Bronchial epithelial cell (primary cell): Measurements from ENCODE around the gene LEP. TPM values are rescaled to one million over a fixed set of nuclear protein-coding genes. Genes with fewer than 3 reads are reported as not detected.

Source experiments
- DNase-seq: peaks from one replicate; pipeline ENCODE4 v3.0.0-alpha.2; 2010; ENCODE audit warnings: low read depth
- FAIRE-seq: peaks from 2 replicates; lab custom pipeline; 2011; peaks lifted over from hg19 to GRCh38; lab: Jason Lieb, UNC
- H3K27me3 ChIP-seq: 2 replicates; pipeline ENCODE4 v1.5.1; 2011; ENCODE audit warnings: low read length; ENCODE audit not compliant: control insufficient read depth, insufficient read depth
- H3K36me3 ChIP-seq: 2 replicates; pipeline ENCODE4 v1.5.1; 2011; ENCODE audit warnings: low read length; ENCODE audit not compliant: control insufficient read depth, insufficient read depth
- H3K4me3 ChIP-seq: 2 replicates; pipeline ENCODE4 v1.5.1; 2011; ENCODE audit warnings: mild to moderate bottlenecking, low read depth, low read length, control low read depth
- total RNA-seq: library from RNA; depleted of rRNA; stranded (reverse); fragments of >200 nt; gene quantifications from 2 replicates; pipeline ENCODE4 v1.2.1, GENCODE V29; 2014
- TF ChIP-seq, protein P1 (sequence below): IDR thresholded peaks from 2 replicates; pipeline ENCODE4 v1.5.1; 2011; ENCODE audit warnings: mild to moderate bottlenecking, moderate library complexity, low read length, control low read depth, inconsistent platforms; ENCODE audit not compliant: insufficient read depth, severe bottlenecking

Gene LEP
- total RNA-seq, 1 donor from 2014 or later, result under 0.01 TPM

DNA sequence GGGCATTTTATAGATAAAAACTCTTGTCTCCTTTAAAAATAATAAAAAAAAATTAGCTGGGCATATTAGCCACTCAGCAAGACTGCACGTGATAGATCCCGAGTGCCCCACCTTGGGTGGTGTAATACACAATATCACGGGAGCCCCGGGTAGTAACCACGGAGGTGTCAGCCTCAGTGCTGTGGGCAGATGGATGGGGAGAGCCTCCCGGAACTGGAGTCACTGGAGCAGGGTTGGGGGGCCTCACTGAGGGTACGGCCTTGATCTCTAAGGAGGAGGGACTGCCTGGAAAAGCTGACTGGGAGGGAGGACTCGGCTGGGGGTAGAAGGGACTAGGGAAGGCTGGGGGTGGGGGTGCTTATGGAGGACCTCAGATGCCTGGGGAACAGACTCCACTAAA, 12.6 kb downstream of the LEP start:
- Histone ChIP-seq H3K27me3 (no peaks in the 10 kb centered on the region), H3K36me3 (no peaks in the 10 kb centered on the region), H3K4me3 (no peak overlapping the region)
- TF ChIP-seq, protein P1, sequence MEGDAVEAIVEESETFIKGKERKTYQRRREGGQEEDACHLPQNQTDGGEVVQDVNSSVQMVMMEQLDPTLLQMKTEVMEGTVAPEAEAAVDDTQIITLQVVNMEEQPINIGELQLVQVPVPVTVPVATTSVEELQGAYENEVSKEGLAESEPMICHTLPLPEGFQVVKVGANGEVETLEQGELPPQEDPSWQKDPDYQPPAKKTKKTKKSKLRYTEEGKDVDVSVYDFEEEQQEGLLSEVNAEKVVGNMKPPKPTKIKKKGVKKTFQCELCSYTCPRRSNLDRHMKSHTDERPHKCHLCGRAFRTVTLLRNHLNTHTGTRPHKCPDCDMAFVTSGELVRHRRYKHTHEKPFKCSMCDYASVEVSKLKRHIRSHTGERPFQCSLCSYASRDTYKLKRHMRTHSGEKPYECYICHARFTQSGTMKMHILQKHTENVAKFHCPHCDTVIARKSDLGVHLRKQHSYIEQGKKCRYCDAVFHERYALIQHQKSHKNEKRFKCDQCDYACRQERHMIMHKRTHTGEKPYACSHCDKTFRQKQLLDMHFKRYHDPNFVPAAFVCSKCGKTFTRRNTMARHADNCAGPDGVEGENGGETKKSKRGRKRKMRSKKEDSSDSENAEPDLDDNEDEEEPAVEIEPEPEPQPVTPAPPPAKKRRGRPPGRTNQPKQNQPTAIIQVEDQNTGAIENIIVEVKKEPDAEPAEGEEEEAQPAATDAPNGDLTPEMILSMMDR, result no peak
- DNase-seq (no peak), FAIRE-seq (no peak)

DNA sequence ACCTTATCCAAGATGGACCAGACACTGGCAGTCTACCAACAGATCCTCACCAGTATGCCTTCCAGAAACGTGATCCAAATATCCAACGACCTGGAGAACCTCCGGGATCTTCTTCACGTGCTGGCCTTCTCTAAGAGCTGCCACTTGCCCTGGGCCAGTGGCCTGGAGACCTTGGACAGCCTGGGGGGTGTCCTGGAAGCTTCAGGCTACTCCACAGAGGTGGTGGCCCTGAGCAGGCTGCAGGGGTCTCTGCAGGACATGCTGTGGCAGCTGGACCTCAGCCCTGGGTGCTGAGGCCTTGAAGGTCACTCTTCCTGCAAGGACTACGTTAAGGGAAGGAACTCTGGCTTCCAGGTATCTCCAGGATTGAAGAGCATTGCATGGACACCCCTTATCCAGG, 13.4 kb downstream of the LEP start:
- DNase-seq (no peak), FAIRE-seq (no peak)
- TF ChIP-seq, protein P1, result no peak

DNA sequence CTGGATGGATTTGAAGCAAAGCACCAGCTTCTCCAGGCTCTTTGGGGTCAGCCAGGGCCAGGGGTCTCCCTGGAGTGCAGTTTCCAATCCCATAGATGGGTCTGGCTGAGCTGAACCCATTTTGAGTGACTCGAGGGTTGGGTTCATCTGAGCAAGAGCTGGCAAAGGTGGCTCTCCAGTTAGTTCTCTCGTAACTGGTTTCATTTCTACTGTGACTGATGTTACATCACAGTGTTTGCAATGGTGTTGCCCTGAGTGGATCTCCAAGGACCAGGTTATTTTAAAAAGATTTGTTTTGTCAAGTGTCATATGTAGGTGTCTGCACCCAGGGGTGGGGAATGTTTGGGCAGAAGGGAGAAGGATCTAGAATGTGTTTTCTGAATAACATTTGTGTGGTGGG, 14.2 kb downstream of the LEP start:
- Histone ChIP-seq H3K4me3 (no peak overlapping the region), H3K36me3 (no peaks in the 10 kb centered on the region), H3K27me3 (no peaks in the 10 kb centered on the region)
- FAIRE-seq (no peak), DNase-seq (no peak)
- TF ChIP-seq, protein P1, result no peak

More for the DNA sequence above, 13.4 kb downstream of the LEP start:
- Histone ChIP-seq H3K27me3 (no peaks in the 10 kb centered on the region), H3K36me3 (no peaks in the 10 kb centered on the region), H3K4me3 (no peak overlapping the region)

DNA sequence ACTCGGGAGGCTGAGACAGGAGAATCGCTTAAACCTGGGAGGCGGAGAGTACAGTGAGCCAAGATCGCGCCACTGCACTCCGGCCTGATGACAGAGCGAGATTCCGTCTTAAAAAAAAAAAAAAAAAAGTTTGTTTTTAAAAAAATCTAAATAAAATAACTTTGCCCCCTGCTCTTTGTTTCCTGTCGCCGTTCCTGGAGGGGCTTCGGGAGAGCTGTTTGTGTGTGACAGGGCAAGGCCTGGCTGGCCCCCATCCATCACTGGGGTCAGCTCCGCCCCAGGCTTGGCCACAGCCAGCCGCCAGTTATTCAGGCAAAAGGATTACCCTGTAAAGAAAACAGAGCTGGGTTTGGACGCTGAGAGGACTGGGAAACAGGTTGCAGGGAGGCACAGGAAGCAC, 16.4 kb downstream of the LEP start:
- no peak for FAIRE-seq
- Histone ChIP-seq H3K27me3 (no peaks in the 10 kb centered on the region), H3K36me3 (no peaks in the 10 kb centered on the region), H3K4me3 (no peak overlapping the region)
- TF ChIP-seq, protein P1, result no peak
- DNase-seq, result no peak

DNA sequence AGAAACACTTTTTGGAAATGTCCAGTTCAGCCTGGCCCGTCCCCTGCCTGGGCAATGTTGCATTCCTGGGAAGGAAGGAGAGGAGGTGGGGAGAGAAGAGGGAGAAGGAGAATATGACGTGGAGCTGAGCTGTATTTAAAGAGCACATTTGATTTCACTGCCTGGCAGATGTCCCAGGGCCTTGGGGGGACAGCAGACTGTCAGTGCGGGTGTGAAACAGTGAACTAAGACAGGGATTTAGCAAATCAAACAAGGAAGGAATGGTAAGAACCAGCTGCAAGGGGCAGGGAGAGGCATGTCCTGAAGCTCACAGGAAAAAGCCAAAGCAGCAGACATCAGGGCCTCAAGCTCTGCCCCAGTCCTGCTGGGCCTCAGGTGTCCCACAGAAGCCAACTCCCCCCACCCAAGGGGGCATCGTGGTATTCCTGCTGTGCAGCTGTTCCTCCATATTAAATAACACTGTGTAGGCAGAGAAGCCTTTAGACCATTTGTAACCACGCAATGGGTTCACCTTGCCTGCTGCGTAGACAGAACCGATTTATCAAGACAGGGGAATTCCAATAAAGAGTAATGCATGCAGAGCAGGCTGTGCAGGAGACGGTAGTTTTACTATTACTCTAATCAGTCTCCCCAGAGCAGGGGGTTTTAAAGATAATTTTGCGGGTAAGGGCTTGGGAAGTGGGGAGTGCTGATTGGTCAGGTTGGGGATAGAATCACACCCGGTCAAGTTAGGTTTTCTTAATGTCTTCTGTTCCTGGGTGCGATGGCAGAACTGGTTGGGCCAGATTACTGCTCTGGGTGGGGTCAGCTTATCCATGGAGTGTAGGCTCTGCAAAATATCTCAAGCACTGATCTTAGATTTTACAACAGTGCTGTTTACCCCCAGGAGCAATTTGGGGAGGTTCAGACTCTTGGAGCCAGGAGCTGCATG, 18.3 kb downstream of the LEP start:
- peak; percentile 52 for FAIRE-seq
- no peak overlapping the region for H3K4me3 ChIP-seq
- TF ChIP-seq, protein P1, result no peak
- DNase-seq, result peak; percentile 94
- H3K36me3 ChIP-seq, result no peaks in the 10 kb centered on the region
- no peaks in the 10 kb centered on the region for H3K27me3 ChIP-seq
